DOHH2 (cell line): ENCODE data around the gene SLC30A10.

ENCODE experiments used
- EZH2phosphoT487 ChIP-seq: fragments of 200-600 bp; sonication (generic); IDR thresholded peaks from 2 replicates; pipeline ENCODE4 v1.6.1; 2017; ENCODE audit warnings: borderline replicate concordance, mild to moderate bottlenecking, antibody characterized with exemption, low read length, moderate library complexity, mixed read lengths
- TF ChIP-seq, protein P1 (sequence below): fragments of 200-600 bp; sonication (generic); IDR thresholded peaks from one replicate; pipeline ENCODE4 v1.5.1; 2014; ENCODE audit warnings: antibody characterized with exemption, mild to moderate bottlenecking, low read depth, low read length; ENCODE audit not compliant: poor library complexity, severe bottlenecking

- TF ChIP-seq, protein P1, sequence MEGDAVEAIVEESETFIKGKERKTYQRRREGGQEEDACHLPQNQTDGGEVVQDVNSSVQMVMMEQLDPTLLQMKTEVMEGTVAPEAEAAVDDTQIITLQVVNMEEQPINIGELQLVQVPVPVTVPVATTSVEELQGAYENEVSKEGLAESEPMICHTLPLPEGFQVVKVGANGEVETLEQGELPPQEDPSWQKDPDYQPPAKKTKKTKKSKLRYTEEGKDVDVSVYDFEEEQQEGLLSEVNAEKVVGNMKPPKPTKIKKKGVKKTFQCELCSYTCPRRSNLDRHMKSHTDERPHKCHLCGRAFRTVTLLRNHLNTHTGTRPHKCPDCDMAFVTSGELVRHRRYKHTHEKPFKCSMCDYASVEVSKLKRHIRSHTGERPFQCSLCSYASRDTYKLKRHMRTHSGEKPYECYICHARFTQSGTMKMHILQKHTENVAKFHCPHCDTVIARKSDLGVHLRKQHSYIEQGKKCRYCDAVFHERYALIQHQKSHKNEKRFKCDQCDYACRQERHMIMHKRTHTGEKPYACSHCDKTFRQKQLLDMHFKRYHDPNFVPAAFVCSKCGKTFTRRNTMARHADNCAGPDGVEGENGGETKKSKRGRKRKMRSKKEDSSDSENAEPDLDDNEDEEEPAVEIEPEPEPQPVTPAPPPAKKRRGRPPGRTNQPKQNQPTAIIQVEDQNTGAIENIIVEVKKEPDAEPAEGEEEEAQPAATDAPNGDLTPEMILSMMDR: no peak
- TF ChIP-seq EZH2phosphoT487: no peak
These were observed 18.9 kb downstream of the SLC30A10 start for GRCh38 chr1:219909476-219909875.
